Mesenchymal stem cell (in vitro differentiated cells and primary cell): ENCODE measurements around the gene ORM1.

Experiments
- DNase-seq: peaks from one replicate; pipeline ENCODE4 v3.0.0-alpha.2; 2013
- H2AFZ ChIP-seq: one replicate; pipeline ENCODE4 v1.6.1; 2013; ENCODE audit warnings: low read depth, mild to moderate bottlenecking, control low read depth, inconsistent platforms, low read length, moderate library complexity
- H2AK5ac ChIP-seq: 2 replicates; pipeline ENCODE4 v1.6.1; 2013; ENCODE audit warnings: low read length, moderate library complexity, mild to moderate bottlenecking, inconsistent platforms; ENCODE audit not compliant: severe bottlenecking
- H2BK120ac ChIP-seq: one replicate; pipeline ENCODE4 v1.6.1; 2013; ENCODE audit warnings: low read depth, mild to moderate bottlenecking, inconsistent platforms, low read length, moderate library complexity
- H2BK12ac ChIP-seq, 2 experiments: one replicate each; pipeline ENCODE4 v1.6.1; 2013; ENCODE audit warnings: inconsistent platforms in 2 of 2, low read length in 2 of 2, mild to moderate bottlenecking in 2 of 2, moderate library complexity in 2 of 2, control low read depth in 1 of 2
- H2BK15ac ChIP-seq: one replicate; pipeline ENCODE4 v1.6.1; 2013; ENCODE audit warnings: mild to moderate bottlenecking, low read depth, inconsistent platforms; ENCODE audit not compliant: poor library complexity, severe bottlenecking
- H2BK5ac ChIP-seq: 2 replicates; pipeline ENCODE4 v1.6.1; 2013; ENCODE audit warnings: low read depth, mild to moderate bottlenecking, low read length, control low read depth, inconsistent platforms; ENCODE audit not compliant: poor library complexity, severe bottlenecking
- H3K14ac ChIP-seq, 2 experiments: one replicate each; pipeline ENCODE4 v1.6.1; 2013; ENCODE audit warnings: inconsistent platforms in 2 of 2, low read length in 2 of 2, control low read depth in 1 of 2, mild to moderate bottlenecking in 1 of 2, moderate library complexity in 1 of 2
- H3K18ac ChIP-seq, 2 experiments: one replicate each; pipeline ENCODE4 v1.6.1; 2013; ENCODE audit warnings: inconsistent platforms in 2 of 2, low read length in 2 of 2, control low read depth in 1 of 2, low read depth in 1 of 2, mild to moderate bottlenecking in 1 of 2
- H3K23ac ChIP-seq, 2 experiments: one replicate each; pipeline ENCODE4 v1.6.1; 2013; ENCODE audit warnings: inconsistent platforms in 2 of 2, low read length in 2 of 2, mild to moderate bottlenecking in 2 of 2, moderate library complexity in 2 of 2, control low read depth in 1 of 2
- H3K27ac ChIP-seq: 2 replicates; pipeline ENCODE4 v1.5.1; 2013; ENCODE audit warnings: mild to moderate bottlenecking, moderate library complexity, low read length, control low read depth, inconsistent platforms; ENCODE audit not compliant: poor library complexity, severe bottlenecking
- H3K27me3 ChIP-seq, 2 experiments: 2 replicates each; pipeline versions ENCODE4 v1.6.1 to v1.7.0; 2013; ENCODE audit warnings: low read length in 2 of 2, mild to moderate bottlenecking in 2 of 2, moderate library complexity in 2 of 2, control low read depth in 1 of 2, inconsistent platforms in 1 of 2; ENCODE audit not compliant: control insufficient read depth in 1 of 2, insufficient read depth in 1 of 2
- H3K36me3 ChIP-seq, 2 experiments: 2 replicates each; pipeline versions ENCODE4 v1.6.1 to v1.7.0; 2013; ENCODE audit warnings: low read length in 2 of 2, control low read depth in 1 of 2, inconsistent platforms in 1 of 2, low read depth in 1 of 2, mild to moderate bottlenecking in 1 of 2; ENCODE audit not compliant: insufficient read depth in 2 of 2, control insufficient read depth in 1 of 2
- H3K4ac ChIP-seq, 2 experiments: one replicate each; pipeline ENCODE4 v1.6.1; 2013; ENCODE audit warnings: inconsistent platforms in 2 of 2, low read length in 2 of 2, mild to moderate bottlenecking in 2 of 2, moderate library complexity in 2 of 2, control low read depth in 1 of 2, low read depth in 1 of 2
- H3K4me1 ChIP-seq: 2 replicates; pipeline ENCODE4 v1.6.1; 2013; ENCODE audit warnings: low read depth, low read length, control low read depth; ENCODE audit not compliant: control insufficient read depth, insufficient read depth
- H3K4me2 ChIP-seq: 2 replicates; pipeline ENCODE4 v1.6.1; 2013; ENCODE audit warnings: low read length, mild to moderate bottlenecking, inconsistent platforms; ENCODE audit not compliant: poor library complexity, severe bottlenecking
- H3K4me3 ChIP-seq, 2 experiments: 2 replicates each; pipeline versions ENCODE4 v1.5.1 to v1.7.0; 2013; ENCODE audit warnings: low read length in 2 of 2, mild to moderate bottlenecking in 2 of 2, control low read depth in 1 of 2, low read depth in 1 of 2; ENCODE audit not compliant: insufficient read depth in 1 of 2
- H3K79me1 ChIP-seq: replicated peaks from 2 replicates; pipeline ENCODE4 v1.6.1; 2013; ENCODE audit warnings: mild to moderate bottlenecking, control low read depth, low read length, inconsistent platforms; ENCODE audit not compliant: poor library complexity, severe bottlenecking
- H3K9ac ChIP-seq: 2 replicates; pipeline ENCODE4 v1.7.0; 2013; ENCODE audit warnings: mild to moderate bottlenecking, low read length, moderate library complexity
- H3K9me3 ChIP-seq: 2 replicates; pipeline ENCODE4 v1.7.0; 2013; ENCODE audit warnings: mild to moderate bottlenecking, low read length; ENCODE audit not compliant: control insufficient read depth
- H4K8ac ChIP-seq: one replicate; pipeline ENCODE4 v1.6.1; 2013; ENCODE audit warnings: inconsistent platforms, mild to moderate bottlenecking, low read length, moderate library complexity
- H4K91ac ChIP-seq: one replicate; pipeline ENCODE4 v1.6.1; 2013; ENCODE audit warnings: mild to moderate bottlenecking, low read length, inconsistent platforms
- WGBS: methylation state at CpG from one replicate; pipeline ENCODE4 v1.1.7; 2013; ENCODE audit warnings: mixed read lengths; 5-methylcytosine and 5-hydroxymethylcytosine counted together

ORM1 gene

GRCh38 chr9:114369216-114370130 lies 46.6 kb downstream of the ORM1 start:
- Histone ChIP-seq H3K4me3 (no peak overlapping the region), H2BK5ac (no peak overlapping the region), H4K91ac (no peak overlapping the region), H2AK5ac (no peak overlapping the region), H3K79me1 (peaks cover 33% of the 10 kb centered on the region), H3K4ac (no peak overlapping the region), H3K23ac (no peak overlapping the region), H3K14ac (no peak overlapping the region), H2BK12ac (no peak overlapping the region), H3K9me3 (no peaks in the 10 kb centered on the region), H4K8ac (no peak overlapping the region), H3K36me3 (peaks cover 51 to 61% of the 10 kb centered on the region in 2 experiments), H3K27ac (no peak overlapping the region), H2AFZ (no peak overlapping the region), H3K9ac (no peak overlapping the region), H3K4me2 (no peak overlapping the region), H3K18ac (no peak overlapping the region), H2BK15ac (no peak overlapping the region), H3K27me3 (no peaks in the 10 kb centered on the region), H3K4me1 (peaks cover 31% of the 10 kb centered on the region), H2BK120ac (no peak overlapping the region)
- peak; percentile 43 for DNase-seq
- 94% methylated on average over 9 of the region's 9 CpGs for WGBS

GRCh38 chr9:114370251-114370967 lies 47.5 kb downstream of the ORM1 start:
- Histone ChIP-seq H3K9ac (no peak overlapping the region), H2BK5ac (no peak overlapping the region), H3K4ac (no peak overlapping the region), H3K14ac (no peak overlapping the region), H2AFZ (no peak overlapping the region), H3K9me3 (no peaks in the 10 kb centered on the region), H3K4me1 (peaks cover 30% of the 10 kb centered on the region), H3K27me3 (no peaks in the 10 kb centered on the region), H3K36me3 (peaks cover 56 to 65% of the 10 kb centered on the region in 2 experiments), H3K23ac (no peak overlapping the region), H4K8ac (no peak overlapping the region), H2BK15ac (peak overlapping the region; percentile 54), H3K79me1 (peaks cover 35% of the 10 kb centered on the region), H3K4me3 (no peak overlapping the region), H2AK5ac (no peak overlapping the region), H3K18ac (no peak overlapping the region), H4K91ac (no peak overlapping the region), H3K27ac (no peak overlapping the region), H2BK12ac (no peak overlapping the region), H2BK120ac (no peak overlapping the region), H3K4me2 (no peak overlapping the region)
- DNase-seq: no peak
- 70% methylated on average over 5 of the region's 6 CpGs for WGBS

- H4K91ac ChIP-seq: no peak overlapping the region
- no peak overlapping the region for H2AK5ac ChIP-seq
- H3K27me3 ChIP-seq: no peaks in the 10 kb centered on the region
- no peak overlapping the region for H3K4me2 ChIP-seq
- H3K79me1 ChIP-seq: peaks cover 35% of the 10 kb centered on the region
- no peak overlapping the region for H2BK5ac ChIP-seq
- H3K14ac ChIP-seq: no peak overlapping the region
- peaks cover 57 to 65% of the 10 kb centered on the region in 2 experiments for H3K36me3 ChIP-seq
- no peak overlapping the region for H2BK120ac ChIP-seq
- no peak overlapping the region for H2BK12ac ChIP-seq
- WGBS: 86% methylated on average over 4 of the region's 4 CpGs
- no peak overlapping the region for H4K8ac ChIP-seq
- H2BK15ac ChIP-seq: no peak overlapping the region
- peaks cover 26% of the 10 kb centered on the region for H3K4me1 ChIP-seq
- no peak overlapping the region for H3K9ac ChIP-seq
- H3K4ac ChIP-seq: no peak overlapping the region
- H2AFZ ChIP-seq: no peak overlapping the region
- H3K27ac ChIP-seq: no peak overlapping the region
- H3K23ac ChIP-seq: peak overlapping the region in 1 of 2 experiments; percentile 28
- DNase-seq: no peak
- no peak overlapping the region for H3K4me3 ChIP-seq
- no peaks in the 10 kb centered on the region for H3K9me3 ChIP-seq
- no peak overlapping the region for H3K18ac ChIP-seq
These were observed 48.0 kb downstream of the ORM1 start for GRCh38 chr9:114370968-114371320.

GRCh38 chr9:114371343-114371944 lies 48.5 kb downstream of the ORM1 start:
- Histone ChIP-seq H3K23ac (no peak overlapping the region), H3K4me1 (peaks cover 25% of the 10 kb centered on the region), H2BK12ac (no peak overlapping the region), H3K4me3 (no peak overlapping the region), H2BK15ac (no peak overlapping the region), H3K9me3 (no peaks in the 10 kb centered on the region), H3K14ac (no peak overlapping the region), H3K18ac (no peak overlapping the region), H3K27ac (no peak overlapping the region), H2BK5ac (no peak overlapping the region), H2BK120ac (no peak overlapping the region), H4K91ac (no peak overlapping the region), H4K8ac (no peak overlapping the region), H2AK5ac (no peak overlapping the region), H3K27me3 (no peaks in the 10 kb centered on the region), H2AFZ (no peak overlapping the region), H3K9ac (no peak overlapping the region), H3K4me2 (no peak overlapping the region), H3K36me3 (peaks cover 59 to 68% of the 10 kb centered on the region in 2 experiments), H3K4ac (no peak overlapping the region), H3K79me1 (peaks cover 35% of the 10 kb centered on the region)
- 81% methylated on average over 7 of the region's 7 CpGs for WGBS
- DNase-seq: no peak
